ES-I3 (cell line): ENCODE results near the gene OR1J2.
"Not testable (repeated sequence)": the region's sequence is repeated elsewhere in the genome, so short reads cannot be mapped to it uniquely, and the experiment has no call there.

Experiments used
- H3K36me3 ChIP-seq: 2 replicates; pipeline ENCODE4 v1.6.1; 2013; ENCODE audit warnings: mild to moderate bottlenecking, low read length, control low read depth, moderate library complexity; ENCODE audit not compliant: insufficient read depth
- H3K4me1 ChIP-seq: 2 replicates; pipeline ENCODE4 v1.6.1; 2013; ENCODE audit warnings: mild to moderate bottlenecking, control low read depth, low read length; ENCODE audit not compliant: insufficient read depth
- H3K9ac ChIP-seq: 2 replicates; pipeline ENCODE4 v1.6.1; 2013; ENCODE audit warnings: low read depth, mild to moderate bottlenecking, low read length, moderate library complexity
- H3K9me3 ChIP-seq: 2 replicates; pipeline ENCODE4 v1.6.1; 2013; ENCODE audit warnings: mild to moderate bottlenecking, low read length, moderate library complexity; ENCODE audit not compliant: control insufficient read depth, insufficient read depth

OR1J2 gene

GRCh38 chr9:122519376-122519775 lies 8.8 kb downstream of the OR1J2 start:
- H3K9me3 ChIP-seq, result no peaks in the 10 kb centered on the region
- no peak overlapping the region for H3K9ac ChIP-seq
- H3K4me1 ChIP-seq, result no peaks in the 10 kb centered on the region
- H3K36me3 ChIP-seq, result no peaks in the 10 kb centered on the region

- no peak overlapping the region for H3K9ac ChIP-seq
- H3K4me1 ChIP-seq, result no peaks in the 10 kb centered on the region
- no peaks in the 10 kb centered on the region for H3K36me3 ChIP-seq
- no peaks in the 10 kb centered on the region for H3K9me3 ChIP-seq
These were observed 16.0 kb downstream of the OR1J2 start for GRCh38 chr9:122526602-122527001.

GRCh38 chr9:122527193-122527592 lies 16.6 kb downstream of the OR1J2 start, which contains the start of gene OR1N1:
Gene OR1N1, minus strand, starts transcription at chr9:122527293. Its CDS starts 0 bp downstream, at chr9:122527293.
- H3K9ac ChIP-seq, result no peak within 1 kb of the TSS
- no peaks in the 10 kb centered on the region for H3K4me1 ChIP-seq
- H3K36me3 ChIP-seq, result no peaks in the 10 kb centered on the region
- no peaks in the 10 kb centered on the region for H3K9me3 ChIP-seq

- not testable (repeated sequence) for H3K36me3 ChIP-seq, H3K4me1 ChIP-seq, H3K9me3 ChIP-seq, H3K9ac ChIP-seq
These were observed 20.6 kb downstream of the OR1J2 start for GRCh38 chr9:122531157-122531556.

- no peak overlapping the region for H3K9ac ChIP-seq
- no peaks in the 10 kb centered on the region for H3K36me3 ChIP-seq
- H3K9me3 ChIP-seq, result peaks cover 4% of the 10 kb centered on the region
- no peaks in the 10 kb centered on the region for H3K4me1 ChIP-seq
These were observed 25.5 kb downstream of the OR1J2 start for GRCh38 chr9:122536134-122536533.

- H3K36me3 ChIP-seq, H3K9me3 ChIP-seq: not testable (repeated sequence)
These were observed 26.5 kb downstream of the OR1J2 start for GRCh38 chr9:122537066-122537465.

GRCh38 chr9:122538757-122539156 lies 28.2 kb downstream of the OR1J2 start:
- no peak overlapping the region for H3K9ac ChIP-seq
- H3K36me3 ChIP-seq, result no peaks in the 10 kb centered on the region
- H3K4me1 ChIP-seq, result no peaks in the 10 kb centered on the region
- H3K9me3 ChIP-seq, result peaks cover 4% of the 10 kb centered on the region

More at GRCh38 chr9:122537066-122537465, 26.5 kb downstream of the OR1J2 start:
- H3K9ac ChIP-seq, H3K4me1 ChIP-seq: not testable (repeated sequence)

- Histone ChIP-seq H3K36me3 (no peaks in the 10 kb centered on the region), H3K9me3 (no peaks in the 10 kb centered on the region), H3K9ac (no peak overlapping the region), H3K4me1 (no peaks in the 10 kb centered on the region)
These were observed 35.6 kb downstream of the OR1J2 start for GRCh38 chr9:122546196-122546595.

GRCh38 chr9:122551371-122551770 lies 40.8 kb downstream of the OR1J2 start:
- Histone ChIP-seq H3K36me3 (no peaks in the 10 kb centered on the region), H3K9ac (no peak overlapping the region), H3K4me1 (no peaks in the 10 kb centered on the region), H3K9me3 (no peaks in the 10 kb centered on the region)

- Histone ChIP-seq H3K9ac (no peak within 1 kb of the TSS), H3K9me3 (no peaks in the 10 kb centered on the region), H3K36me3 (no peaks in the 10 kb centered on the region), H3K4me1 (no peaks in the 10 kb centered on the region)
These were observed 42.2 kb downstream of the OR1J2 start, which contains the start of gene OR1N2 for GRCh38 chr9:122552812-122553211. Gene OR1N2, plus strand, starts transcription at chr9:122553112. Its CDS starts 100 bp downstream, at chr9:122553212.
